KOPT-K1 (cell line): ENCODE results near the gene OBSCN.
"Not testable (repeated sequence)": the region's sequence is repeated elsewhere in the genome, so short reads cannot be mapped to it uniquely, and the experiment has no call there.

Experiments used
- H3K27ac ChIP-seq: fragments of 200-600 bp; sonication (generic); 2 replicates; pipeline ENCODE4 v1.5.1; 2016; ENCODE audit warnings: antibody characterized with exemption, mild to moderate bottlenecking, low read depth, low read length; ENCODE audit not compliant: poor library complexity, severe bottlenecking
- H3K36me3 ChIP-seq: fragments of 200-600 bp; sonication (generic); 2 replicates; pipeline ENCODE4 v1.5.1; 2017; ENCODE audit warnings: antibody characterized with exemption, mild to moderate bottlenecking, low read length, moderate library complexity; ENCODE audit not compliant: insufficient read depth
- H3K9me3 ChIP-seq: fragments of 200-600 bp; sonication (generic); 2 replicates; pipeline ENCODE4 v1.5.1; 2017; ENCODE audit warnings: antibody characterized with exemption, low read length, mild to moderate bottlenecking; ENCODE audit not compliant: insufficient read depth, poor library complexity, severe bottlenecking

Gene OBSCN

GRCh38 chr1:228165372-228166169 lies 42.3 kb upstream of the OBSCN start, which contains the start of gene IBA57:
TSS of gene IBA57 (plus strand) at chr1:228165804. CDS start at chr1:228165817, 13 bp downstream.
- Histone ChIP-seq H3K27ac (peak within 1 kb of the TSS; percentile 99), H3K9me3 (no peaks in the 10 kb centered on the region), H3K36me3 (no peaks in the 10 kb centered on the region; the same call in 1 of the 2 replicates)

- Histone ChIP-seq H3K9me3 (no peaks in the 10 kb centered on the region), H3K27ac (peak overlapping the region; percentile 99), H3K36me3 (no peaks in the 10 kb centered on the region; the same call in 1 of the 2 replicates)
These were observed 41.5 kb upstream of the OBSCN start for GRCh38 chr1:228166170-228166936.

- Histone ChIP-seq H3K36me3 (no peaks in the 10 kb centered on the region; the same call in 1 of the 2 replicates), H3K27ac (no peak overlapping the region), H3K9me3 (no peaks in the 10 kb centered on the region)
These were observed 39.1 kb upstream of the OBSCN start for GRCh38 chr1:228168563-228169270.

- Histone ChIP-seq H3K36me3 (no peaks in the 10 kb centered on the region; the same call in 1 of the 2 replicates), H3K9me3 (no peaks in the 10 kb centered on the region), H3K27ac (no peak overlapping the region)
These were observed 38.5 kb upstream of the OBSCN start for GRCh38 chr1:228169345-228169744.

- Histone ChIP-seq H3K27ac (no peak overlapping the region), H3K9me3 (no peaks in the 10 kb centered on the region)
These were observed 37.2 kb upstream of the OBSCN start for GRCh38 chr1:228170666-228171065.

GRCh38 chr1:228171221-228171891 lies 36.5 kb upstream of the OBSCN start:
- Histone ChIP-seq H3K9me3 (no peaks in the 10 kb centered on the region), H3K36me3 (no peaks in the 10 kb centered on the region; the same call in 1 of the 2 replicates), H3K27ac (no peak overlapping the region)

More at GRCh38 chr1:228170666-228171065, 37.2 kb upstream of the OBSCN start:
- H3K36me3 ChIP-seq: no peaks in the 10 kb centered on the region; the same call in 1 of the 2 replicates

- Histone ChIP-seq H3K36me3 (no peaks in the 10 kb centered on the region; the same call in 1 of the 2 replicates), H3K9me3 (no peaks in the 10 kb centered on the region), H3K27ac (no peak overlapping the region)
These were observed 35.0 kb upstream of the OBSCN start for GRCh38 chr1:228172591-228173527.

- H3K36me3 ChIP-seq, H3K27ac ChIP-seq, H3K9me3 ChIP-seq: not testable (repeated sequence)
These were observed 34.0 kb upstream of the OBSCN start for GRCh38 chr1:228173528-228174481.

GRCh38 chr1:228174482-228175315 lies 33.1 kb upstream of the OBSCN start:
- no peaks in the 10 kb centered on the region for H3K36me3 ChIP-seq
- H3K27ac ChIP-seq: no peak overlapping the region
- H3K9me3 ChIP-seq: no peaks in the 10 kb centered on the region

- Histone ChIP-seq H3K9me3 (no peaks in the 10 kb centered on the region), H3K36me3 (no peaks in the 10 kb centered on the region), H3K27ac (no peak overlapping the region)
These were observed 32.4 kb upstream of the OBSCN start for GRCh38 chr1:228175316-228176023.

- no peaks in the 10 kb centered on the region for H3K9me3 ChIP-seq
- no peaks in the 10 kb centered on the region; the same call in 1 of the 2 replicates for H3K36me3 ChIP-seq
- H3K27ac ChIP-seq: no peak overlapping the region
These were observed 31.8 kb upstream of the OBSCN start for GRCh38 chr1:228176024-228176395.
